CD4-positive, alpha-beta memory T cell (primary cell): ENCODE data around the gene ANKRD49. TPM values are rescaled to one million over a fixed set of nuclear protein-coding genes. Genes with fewer than 3 reads are reported as not detected.

ENCODE experiments used
- CTCF ChIA-PET: fragments of 350-600 bp; sonication (Branson Sonifier 250); formaldehyde crosslinking; loops from one replicate; lab custom pipeline; 2021; ENCODE audit warnings: inconsistent platforms; ENCODE audit not compliant: partially characterized antibody; lab: Charles Lee
- POLR2A ChIA-PET: fragments of 350-600 bp; sonication (Branson Sonifier 250); formaldehyde crosslinking; loops from one replicate; lab custom pipeline; 2021; ENCODE audit not compliant: partially characterized antibody; lab: Charles Lee
- DNase-seq, 5 donors: peaks; one replicate each; pipeline versions ENCODE4 v3.0.0 to v3.0.0-alpha.2; 2020 to 2022; ENCODE audit warnings: mixed read lengths in 1 of 5
- H3K27ac ChIP-seq: one replicate; pipeline ENCODE4 v1.7.0; 2013; ENCODE audit warnings: low read depth, low read length
- H3K27me3 ChIP-seq: 2 replicates; pipeline ENCODE4 v1.7.0; 2013; ENCODE audit warnings: mild to moderate bottlenecking, low read length, moderate library complexity; ENCODE audit not compliant: insufficient read depth
- H3K36me3 ChIP-seq: 2 replicates; pipeline ENCODE4 v1.7.0; 2013; ENCODE audit warnings: mild to moderate bottlenecking, low read length, moderate library complexity; ENCODE audit not compliant: insufficient read depth
- H3K4me1 ChIP-seq: 2 replicates; pipeline ENCODE4 v1.7.0; 2013; ENCODE audit warnings: mild to moderate bottlenecking, low read length, moderate library complexity; ENCODE audit not compliant: insufficient read depth
- H3K4me3 ChIP-seq, 2 donors: one replicate each; pipeline ENCODE4 v1.7.0; 2013; ENCODE audit warnings: low read length in 2 of 2, mild to moderate bottlenecking in 1 of 2
- H3K9me3 ChIP-seq, 2 donors: one replicate each; pipeline ENCODE4 v1.7.0; 2013; ENCODE audit warnings: low read length in 2 of 2, control low read depth in 1 of 2; ENCODE audit not compliant: control insufficient read depth in 1 of 2
- H3K27ac Mint-ChIP-seq, 7 donors: one replicate each; pipeline ENCODE4 v1.8.0; 2020 to 2021; ENCODE audit warnings: mixed read lengths in 7 of 7, mild to moderate bottlenecking in 6 of 7, inconsistent platforms in 3 of 7, moderate library complexity in 3 of 7
- H3K27me3 Mint-ChIP-seq, 2 donors: one replicate each; pipeline ENCODE4 v1.8.0; 2020 to 2021; ENCODE audit warnings: mixed read lengths in 2 of 2
- H3K36me3 Mint-ChIP-seq, 2 donors: one replicate each; pipeline ENCODE4 v1.8.0; 2020 to 2021; ENCODE audit warnings: mixed read lengths in 2 of 2, inconsistent platforms in 1 of 2, mild to moderate bottlenecking in 1 of 2
- H3K4me1 Mint-ChIP-seq, 4 donors: one replicate each; pipeline ENCODE4 v1.8.0; 2020 to 2021; ENCODE audit warnings: mixed read lengths in 4 of 4, mild to moderate bottlenecking in 1 of 4
- H3K4me3 Mint-ChIP-seq, 8 donors: one replicate each; pipeline ENCODE4 v1.8.0; 2020 to 2021; ENCODE audit warnings: mixed read lengths in 8 of 8, mild to moderate bottlenecking in 7 of 8, moderate library complexity in 6 of 8, inconsistent platforms in 3 of 8
- H3K9me3 Mint-ChIP-seq, 8 donors: one replicate each; pipeline ENCODE4 v1.8.0; 2020 to 2021; ENCODE audit warnings: mixed read lengths in 8 of 8, mild to moderate bottlenecking in 5 of 8, inconsistent platforms in 3 of 8, moderate library complexity in 1 of 8
- intact Hi-C: fragments of 100-400 bp; cut with micrococcal nuclease; formaldehyde crosslinking; loops from one replicate; pipeline ENCODE4 v1.15.1; 2023
- polyA plus RNA-seq, 2 donors: library from polyadenylated mRNA; unstranded; fragments of 300-500 nt; fragmentation: Illumina TruSeq; gene quantifications; one replicate each; pipeline ENCODE4 v1.2.3, GENCODE V29; 2021
- total RNA-seq, 2 experiments: library from RNA; stranded (reverse); gene quantifications; one replicate each; pipeline ENCODE4 v1.2.3, GENCODE V29; 2021

ANKRD49 gene
- 10 to 100 TPM; 53.4 to 57.6 TPM for total RNA-seq
- polyA plus RNA-seq, result 10 to 100 TPM; 25.9 to 31.0 TPM

GRCh38 chr11:94493281-94494125 lies at the start of gene ANKRD49, which contains the start of gene MRE11:
Gene ANKRD49, plus strand, starts transcription at chr11:94493984. Its CDS starts 2,710 bp downstream, at chr11:94496694.
Gene MRE11, minus strand, starts transcription at chr11:94493844. Its CDS starts 1,043 bp downstream, at chr11:94492801.
- Mint-ChIP-seq H3K9me3 (peaks cover 0 to 3% (median 0%) of the 10 kb centered on the region in 8 donors), H3K27me3 (no peaks in the 10 kb centered on the region), H3K36me3 (peaks cover 33 to 42% of the 10 kb centered on the region in 2 donors), H3K4me1 (peaks cover 20 to 50% (median 28%) of the 10 kb centered on the region in 4 donors), H3K4me3 (peak within 1 kb of the TSS; percentile 94 to 98 (median 97)), H3K27ac (peak within 1 kb of the TSS; percentile 91 to 99 (median 98))
- intact Hi-C loops, result loop anchor here (1.0 to 10.0 kb wide), 12 partner anchors 11 to 1899 kb away; partner anchors contain the start of genes C11orf54, CEP295, CWC15 and FAM76B
- CTCF ChIA-PET, result no interaction called here
- peak; percentile 97 to 98 (median 97) for DNase-seq
- POLR2A ChIA-PET, result interaction anchor here (0.6 to 2.1 kb wide), 5 partner anchors 9 to 1297 kb away, joined by 3 to 10 read pairs (median 7); partner anchors contain the start of genes C11orf54, C11orf97, CEP57 and PANX1
- peak within 1 kb of the TSS; percentile 86 for H3K27ac ChIP-seq
- H3K4me3 ChIP-seq, result peak within 1 kb of the TSS; percentile 90 to 94
- no peaks in the 10 kb centered on the region for H3K9me3 ChIP-seq
- H3K36me3 ChIP-seq, result peaks cover 34% of the 10 kb centered on the region
- peaks cover 36% of the 10 kb centered on the region for H3K4me1 ChIP-seq
- H3K27me3 ChIP-seq, result no peaks in the 10 kb centered on the region

DNA sequence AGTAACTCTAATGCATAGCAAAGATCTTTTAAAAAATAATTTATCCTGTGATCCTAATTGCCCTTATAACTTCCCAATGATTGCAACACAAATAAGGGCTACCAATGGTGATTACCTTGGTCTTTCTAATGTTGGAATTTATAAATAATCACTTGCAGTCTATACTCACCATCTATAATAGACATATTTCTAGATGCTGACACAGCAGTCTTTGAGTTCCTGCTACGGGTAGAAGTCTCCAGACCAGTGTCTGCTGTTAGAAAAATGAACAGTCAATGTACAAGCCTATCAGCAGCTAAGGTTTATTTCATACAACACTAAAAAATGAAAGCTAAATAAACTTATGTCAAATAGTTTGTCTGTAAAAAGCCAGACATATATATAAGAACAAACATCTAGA lies 48.1 kb upstream of the ANKRD49 start:
- Mint-ChIP-seq H3K9me3 (no peaks in the 10 kb centered on the region), H3K27ac (no peak overlapping the region), H3K4me3 (no peak overlapping the region), H3K27me3 (no peaks in the 10 kb centered on the region), H3K4me1 (no peaks in the 10 kb centered on the region), H3K36me3 (peaks cover 49 to 52% of the 10 kb centered on the region in 2 donors)
- no peak for DNase-seq
- ChIA-PET POLR2A (no interaction called here), CTCF (no interaction called here)
- H3K36me3 ChIP-seq, result no peaks in the 10 kb centered on the region
- intact Hi-C loops, result no loop called here
- H3K4me3 ChIP-seq, result no peak overlapping the region
- H3K27me3 ChIP-seq, result no peaks in the 10 kb centered on the region
- H3K27ac ChIP-seq, result no peak overlapping the region
- no peaks in the 10 kb centered on the region for H3K4me1 ChIP-seq
- H3K9me3 ChIP-seq, result no peaks in the 10 kb centered on the region

DNA sequence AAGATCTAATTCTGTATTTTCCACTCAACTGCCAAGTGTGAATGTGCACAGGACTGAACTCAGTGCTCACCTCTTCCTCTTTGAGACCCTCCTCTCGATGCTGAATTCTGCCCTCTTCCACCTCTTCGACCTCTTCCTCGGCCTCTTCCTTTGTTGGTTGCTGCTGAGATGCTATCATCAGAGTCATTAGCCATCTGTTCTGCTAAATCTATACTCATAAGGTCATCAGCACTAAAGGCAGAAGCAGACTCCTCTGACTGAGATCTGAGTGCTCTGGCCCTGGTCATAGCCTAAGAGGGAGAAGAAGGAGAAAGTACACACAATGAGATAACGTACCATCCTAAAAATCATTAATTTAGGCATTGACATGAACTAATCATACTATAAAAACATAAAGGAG lies 46.6 kb upstream of the ANKRD49 start:
- Mint-ChIP-seq H3K27ac (peak overlapping the region in 3 of 7 donors; percentile 11 to 81 (median 70)), H3K4me3 (no peak overlapping the region), H3K9me3 (no peaks in the 10 kb centered on the region), H3K4me1 (no peaks in the 10 kb centered on the region), H3K27me3 (no peaks in the 10 kb centered on the region), H3K36me3 (peaks cover 36 to 44% of the 10 kb centered on the region in 2 donors)
- Histone ChIP-seq H3K36me3 (no peaks in the 10 kb centered on the region), H3K4me1 (no peaks in the 10 kb centered on the region), H3K27ac (no peak overlapping the region), H3K9me3 (no peaks in the 10 kb centered on the region), H3K4me3 (no peak overlapping the region), H3K27me3 (no peaks in the 10 kb centered on the region)
- ChIA-PET CTCF (no interaction called here), POLR2A (no interaction called here)
- intact Hi-C loops, result no loop called here
- DNase-seq, result no peak

DNA sequence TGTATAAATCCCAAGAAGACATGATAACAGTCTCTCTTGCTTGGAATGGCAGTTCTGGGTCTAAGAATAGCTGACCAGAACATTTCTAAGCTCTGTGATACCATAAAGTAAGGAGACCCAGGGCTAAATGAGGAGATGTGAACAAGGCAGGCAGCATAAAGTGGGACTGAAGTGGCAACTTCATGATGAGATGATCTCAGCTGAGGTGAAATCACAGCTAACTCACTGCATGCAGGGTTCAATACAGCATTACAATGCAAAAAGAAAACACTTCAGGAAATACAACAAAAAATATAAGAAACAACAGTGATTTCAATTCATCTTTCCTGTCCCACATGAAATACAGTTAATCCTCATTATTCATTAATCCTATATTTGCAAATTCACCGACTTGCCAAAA lies 44.8 kb upstream of the ANKRD49 start:
- Mint-ChIP-seq H3K9me3 (peaks cover 0 to 6% (median 0%) of the 10 kb centered on the region in 8 donors), H3K27me3 (no peaks in the 10 kb centered on the region), H3K4me3 (no peak overlapping the region), H3K27ac (no peak overlapping the region), H3K4me1 (no peaks in the 10 kb centered on the region), H3K36me3 (peaks cover 38 to 40% of the 10 kb centered on the region in 2 donors)
- no peaks in the 10 kb centered on the region for H3K36me3 ChIP-seq
- no peaks in the 10 kb centered on the region for H3K27me3 ChIP-seq
- DNase-seq, result no peak
- intact Hi-C loops, result no loop called here
- ChIA-PET POLR2A (no interaction called here), CTCF (no interaction called here)
- no peak overlapping the region for H3K27ac ChIP-seq
- H3K4me1 ChIP-seq, result no peaks in the 10 kb centered on the region
- H3K4me3 ChIP-seq, result no peak overlapping the region
- no peaks in the 10 kb centered on the region for H3K9me3 ChIP-seq

DNA sequence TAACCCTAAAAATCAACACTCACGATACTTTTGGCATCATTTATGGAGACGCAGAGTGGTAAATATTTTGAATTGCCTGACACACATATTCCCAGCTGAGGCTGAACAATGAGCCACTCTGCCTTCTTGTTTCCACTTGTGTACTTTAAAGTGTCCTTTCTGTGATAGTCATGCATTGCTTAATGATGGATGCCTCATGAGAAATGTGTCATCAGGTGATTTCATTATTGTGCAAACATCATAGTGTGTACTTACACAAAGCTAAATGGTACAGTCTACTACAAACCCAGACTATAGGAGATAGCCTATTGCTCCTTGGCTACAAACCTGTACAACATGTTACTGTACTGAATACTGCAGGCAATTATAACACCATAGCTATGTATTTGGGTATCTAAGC lies 44.3 kb upstream of the ANKRD49 start:
- no peaks in the 10 kb centered on the region for H3K4me1 Mint-ChIP-seq
- no peak overlapping the region for H3K4me3 Mint-ChIP-seq
- H3K9me3 Mint-ChIP-seq, result peaks cover 0 to 6% (median 0%) of the 10 kb centered on the region in 8 donors
- Histone ChIP-seq H3K27ac (no peak overlapping the region), H3K36me3 (no peaks in the 10 kb centered on the region), H3K4me3 (no peak overlapping the region), H3K4me1 (no peaks in the 10 kb centered on the region), H3K9me3 (no peaks in the 10 kb centered on the region), H3K27me3 (no peaks in the 10 kb centered on the region)
- H3K36me3 Mint-ChIP-seq, result peaks cover 34 to 37% of the 10 kb centered on the region in 2 donors
- intact Hi-C loops, result no loop called here
- no peaks in the 10 kb centered on the region for H3K27me3 Mint-ChIP-seq
- H3K27ac Mint-ChIP-seq, result no peak overlapping the region
- no peak for DNase-seq
- CTCF ChIA-PET, result interaction anchor here (1.3 kb wide), 1 partner anchor 54 kb away, joined by 3 read pairs; no protein-coding TSS in a partner anchor
- POLR2A ChIA-PET, result no interaction called here

- Histone ChIP-seq H3K9me3 (no peaks in the 10 kb centered on the region), H3K36me3 (no peaks in the 10 kb centered on the region), H3K27ac (no peak overlapping the region), H3K27me3 (no peaks in the 10 kb centered on the region), H3K4me1 (no peaks in the 10 kb centered on the region), H3K4me3 (no peak overlapping the region)
- Mint-ChIP-seq H3K4me1 (no peaks in the 10 kb centered on the region), H3K36me3 (peaks cover 36 to 38% of the 10 kb centered on the region in 2 donors), H3K27ac (no peak overlapping the region), H3K27me3 (no peaks in the 10 kb centered on the region), H3K9me3 (peaks cover 0 to 6% (median 0%) of the 10 kb centered on the region in 8 donors), H3K4me3 (no peak overlapping the region)
- ChIA-PET POLR2A (no interaction called here), CTCF (interaction anchor here (0.6 to 1.3 kb wide), 2 partner anchors 53 to 85 kb away, joined by 3 read pairs; no protein-coding TSS in a partner anchor)
- intact Hi-C loops, result no loop called here
- DNase-seq, result no peak
These were observed 43.7 kb upstream of the ANKRD49 start for GRCh38 chr11:94450048-94450447.

DNA sequence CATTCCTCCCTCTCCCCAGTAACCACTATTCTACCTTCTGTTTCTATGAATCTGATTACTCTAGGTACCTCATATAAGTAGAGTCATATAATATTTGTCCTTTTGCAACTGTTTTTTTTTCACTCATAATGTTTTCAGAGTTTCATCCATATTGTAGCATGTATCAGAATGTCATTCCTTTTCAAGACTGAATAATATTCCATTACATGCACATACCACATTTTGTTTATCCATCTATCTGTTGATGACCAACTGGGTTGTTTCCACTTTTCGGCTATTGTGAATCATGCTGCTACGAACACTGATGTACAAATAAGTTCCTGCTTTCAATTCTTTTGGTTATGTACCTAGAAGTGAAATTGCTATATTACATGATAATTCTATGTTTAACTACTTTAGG lies 40.8 kb upstream of the ANKRD49 start:
- no peak overlapping the region for H3K27ac ChIP-seq
- H3K36me3 Mint-ChIP-seq, result peaks cover 45 to 47% of the 10 kb centered on the region in 2 donors
- no peaks in the 10 kb centered on the region for H3K4me1 ChIP-seq
- H3K9me3 ChIP-seq, result no peaks in the 10 kb centered on the region
- intact Hi-C loops, result no loop called here
- H3K4me3 Mint-ChIP-seq, result no peak overlapping the region
- peaks cover 0 to 1% (median 0%) of the 10 kb centered on the region in 4 donors for H3K4me1 Mint-ChIP-seq
- H3K27ac Mint-ChIP-seq, result no peak overlapping the region
- ChIA-PET POLR2A (no interaction called here), CTCF (no interaction called here)
- peaks cover 0 to 6% (median 0%) of the 10 kb centered on the region in 8 donors for H3K9me3 Mint-ChIP-seq
- H3K27me3 Mint-ChIP-seq, result no peaks in the 10 kb centered on the region
- no peak overlapping the region for H3K4me3 ChIP-seq
- H3K36me3 ChIP-seq, result no peaks in the 10 kb centered on the region
- DNase-seq, result no peak
- H3K27me3 ChIP-seq, result no peaks in the 10 kb centered on the region
